Measurements from ENCODE around the gene LLGL1. TPM values are rescaled to one million over a fixed set of nuclear protein-coding genes. Genes with fewer than 3 reads are reported as not detected.

Gene LLGL1
- total and polyA plus RNA-seq, 2 donors from 2014 or later, result 8.0 to 13.7 TPM

GRCh38 chr17:18263885-18264682 is 38.6 kb downstream of the LLGL1 start:
- Histone ChIP-seq H3K9me3 (ENCODE audit: control insufficient read depth in 2 of 3, insufficient read depth in 1 of 3, low read length in 3 of 3) (no peaks in the 10 kb centered on the region), H3K27ac (ENCODE audit: low read depth in 2 of 2, low read length in 2 of 2) (no peak overlapping the region), H3K4me3 (ENCODE audit: low read length in 3 of 3) (no peak overlapping the region), H3K9ac (ENCODE audit: low read length in 3 of 3) (no peak overlapping the region), H3K4me1 (ENCODE audit: control insufficient read depth in 2 of 3, insufficient read depth in 2 of 3, low read depth in 1 of 3, low read length in 3 of 3) (peaks cover 0 to 23% (median 13%) of the 10 kb centered on the region in 3 donors), H3K27me3 (ENCODE audit: control insufficient read depth, insufficient read depth, low read length) (no peaks in the 10 kb centered on the region), H3K36me3 (ENCODE audit: control insufficient read depth in 2 of 3, insufficient read depth in 3 of 3, low read length in 3 of 3) (peaks cover 2 to 28% (median 8%) of the 10 kb centered on the region in 3 donors)
- intact Hi-C loops (cut with DNase I), result no loop called here
- DNase-seq (peak in 1 of 5 donors; percentile 69), FAIRE-seq (no peak)
- no peak for TF ChIP-seq CTCF (IDR thresholded peaks at IDR 0.05; ENCODE audit: borderline replicate concordance, extremely low read depth, insufficient read depth)

GRCh38 chr17:18267366-18267765 is 41.9 kb downstream of the LLGL1 start:
- Histone ChIP-seq H3K9ac (ENCODE audit: low read length in 3 of 3) (no peak overlapping the region), H3K36me3 (ENCODE audit: control insufficient read depth in 2 of 3, insufficient read depth in 3 of 3, low read length in 3 of 3) (peaks cover 2 to 28% (median 8%) of the 10 kb centered on the region in 3 donors), H3K9me3 (ENCODE audit: control insufficient read depth in 2 of 3, insufficient read depth in 1 of 3, low read length in 3 of 3) (no peaks in the 10 kb centered on the region), H3K27me3 (ENCODE audit: control insufficient read depth, insufficient read depth, low read length) (no peaks in the 10 kb centered on the region), H3K4me1 (ENCODE audit: control insufficient read depth in 2 of 3, insufficient read depth in 2 of 3, low read depth in 1 of 3, low read length in 3 of 3) (peaks cover 0 to 2% (median 0%) of the 10 kb centered on the region in 3 donors), H3K4me3 (ENCODE audit: low read length in 3 of 3) (no peak overlapping the region), H3K27ac (ENCODE audit: low read depth in 2 of 2, low read length in 2 of 2) (no peak overlapping the region)
- intact Hi-C loops (cut with DNase I), result no loop called here
- no peak for DNase-seq
- FAIRE-seq, result no peak
- no peak for TF ChIP-seq CTCF (IDR thresholded peaks at IDR 0.05; ENCODE audit: borderline replicate concordance, extremely low read depth, insufficient read depth)

GRCh38 chr17:18267927-18268711 is 42.7 kb downstream of the LLGL1 start:
- FAIRE-seq (no peak), DNase-seq (peak in 4 of 5 donors; percentile 31 to 63 (median 44))
- peaks cover 2 to 25% (median 8%) of the 10 kb centered on the region in 3 donors for H3K36me3 ChIP-seq (ENCODE audit: control insufficient read depth in 2 of 3, insufficient read depth in 3 of 3, low read length in 3 of 3)
- no peak overlapping the region for H3K9ac ChIP-seq (ENCODE audit: low read length in 3 of 3)
- no peak overlapping the region for H3K27ac ChIP-seq (ENCODE audit: low read depth in 2 of 2, low read length in 2 of 2)
- H3K27me3 ChIP-seq (ENCODE audit: control insufficient read depth, insufficient read depth, low read length), result no peaks in the 10 kb centered on the region
- TF ChIP-seq CTCF (IDR thresholded peaks at IDR 0.05; ENCODE audit: borderline replicate concordance, extremely low read depth, insufficient read depth), result no peak
- no peaks in the 10 kb centered on the region for H3K4me1 ChIP-seq (ENCODE audit: control insufficient read depth in 2 of 3, insufficient read depth in 2 of 3, low read depth in 1 of 3, low read length in 3 of 3)
- no peak overlapping the region for H3K4me3 ChIP-seq (ENCODE audit: low read length in 3 of 3)
- intact Hi-C loops (cut with DNase I), result no loop called here
- no peaks in the 10 kb centered on the region for H3K9me3 ChIP-seq (ENCODE audit: control insufficient read depth in 2 of 3, insufficient read depth in 1 of 3, low read length in 3 of 3)
